ENCODE data around the gene FGF1.

The FGF1 gene

GRCh38 chr5:142655339-142656267 is 30.3 kb downstream of the FGF1 start:
- no peaks in the 10 kb centered on the region for H4K20me1 ChIP-seq (ENCODE audit: insufficient read depth, low read length, poor library complexity, severe bottlenecking)

GRCh38 chr5:142654578-142655058 is 31.3 kb downstream of the FGF1 start:
- Histone ChIP-seq H3K9ac (ENCODE audit: low read depth, low read length, poor library complexity, severe bottlenecking) (no peak overlapping the region), H3K27me3 (ENCODE audit: insufficient read depth, low read length, poor library complexity, severe bottlenecking) (no peaks in the 10 kb centered on the region), H3F3A (ENCODE audit: low read depth) (no peaks in the 10 kb centered on the region), H3K9me2 (replicated peaks; ENCODE audit: low read depth, low read length) (no peaks in the 10 kb centered on the region), H3K79me2 (ENCODE audit: insufficient read depth, low read length) (no peaks in the 10 kb centered on the region), H3K36me3 (ENCODE audit: insufficient read depth, low read length) (no peaks in the 10 kb centered on the region), H3K9me3 (ENCODE audit: insufficient read depth, low read depth, low read length) (no peaks in the 10 kb centered on the region), H2AFZ (ENCODE audit: low read length) (no peak overlapping the region), H3K4me3 (ENCODE audit: low read length, poor library complexity, severe bottlenecking) (no peak overlapping the region), H4K20me1 (ENCODE audit: insufficient read depth, low read length, poor library complexity, severe bottlenecking) (no peaks in the 10 kb centered on the region), H3K4me1 (ENCODE audit: insufficient read depth, low read length, poor library complexity, severe bottlenecking) (no peaks in the 10 kb centered on the region), H3K4me2 (ENCODE audit: low read depth, low read length, poor library complexity, severe bottlenecking) (no peak overlapping the region)
- TF ChIP-seq CTCF (conservative IDR thresholded peaks at IDR 0.05; ENCODE audit: low read length) (no peak; the same call in 1 of the 2 replicates), EZH2phosphoT487 (IDR thresholded peaks at IDR 0.05; ENCODE audit: borderline replicate concordance) (no peak)

More at GRCh38 chr5:142655339-142656267, 30.3 kb downstream of the FGF1 start:
- Histone ChIP-seq H3K36me3 (ENCODE audit: insufficient read depth, low read length) (no peaks in the 10 kb centered on the region), H3K27me3 (ENCODE audit: insufficient read depth, low read length, poor library complexity, severe bottlenecking) (no peaks in the 10 kb centered on the region), H3F3A (ENCODE audit: low read depth) (no peaks in the 10 kb centered on the region), H2AFZ (ENCODE audit: low read length) (peak overlapping the region; percentile 71; the same call in 1 of the 2 replicates), H3K9ac (ENCODE audit: low read depth, low read length, poor library complexity, severe bottlenecking) (no peak overlapping the region), H3K79me2 (ENCODE audit: insufficient read depth, low read length) (no peaks in the 10 kb centered on the region), H3K4me3 (ENCODE audit: low read length, poor library complexity, severe bottlenecking) (no peak overlapping the region), H3K9me3 (ENCODE audit: insufficient read depth, low read depth, low read length) (no peaks in the 10 kb centered on the region), H3K4me2 (ENCODE audit: low read depth, low read length, poor library complexity, severe bottlenecking) (no peak overlapping the region), H3K9me2 (replicated peaks; ENCODE audit: low read depth, low read length) (no peaks in the 10 kb centered on the region), H3K4me1 (ENCODE audit: insufficient read depth, low read length, poor library complexity, severe bottlenecking) (no peaks in the 10 kb centered on the region)
- TF ChIP-seq CTCF (conservative IDR thresholded peaks at IDR 0.05; ENCODE audit: low read length) (peak; percentile 99), EZH2phosphoT487 (IDR thresholded peaks at IDR 0.05; ENCODE audit: borderline replicate concordance) (no peak)

GRCh38 chr5:142653321-142653720 is 32.6 kb downstream of the FGF1 start:
- H3K4me3 ChIP-seq (ENCODE audit: low read length, poor library complexity, severe bottlenecking): no peak overlapping the region
- H2AFZ ChIP-seq (ENCODE audit: low read length): no peak overlapping the region
- no peaks in the 10 kb centered on the region for H3K36me3 ChIP-seq (ENCODE audit: insufficient read depth, low read length)
- no peak overlapping the region for H3K4me2 ChIP-seq (ENCODE audit: low read depth, low read length, poor library complexity, severe bottlenecking)
- H3K79me2 ChIP-seq (ENCODE audit: insufficient read depth, low read length): no peaks in the 10 kb centered on the region
- no peaks in the 10 kb centered on the region for H4K20me1 ChIP-seq (ENCODE audit: insufficient read depth, low read length, poor library complexity, severe bottlenecking)
- H3F3A ChIP-seq (ENCODE audit: low read depth): no peaks in the 10 kb centered on the region
- no peak overlapping the region for H3K9ac ChIP-seq (ENCODE audit: low read depth, low read length, poor library complexity, severe bottlenecking)
- H3K4me1 ChIP-seq (ENCODE audit: insufficient read depth, low read length, poor library complexity, severe bottlenecking): no peaks in the 10 kb centered on the region
- no peaks in the 10 kb centered on the region for H3K9me3 ChIP-seq (ENCODE audit: insufficient read depth, low read depth, low read length)
- TF ChIP-seq CTCF (conservative IDR thresholded peaks at IDR 0.05; ENCODE audit: low read length) (no peak), EZH2phosphoT487 (IDR thresholded peaks at IDR 0.05; ENCODE audit: borderline replicate concordance) (no peak)
- H3K27me3 ChIP-seq (ENCODE audit: insufficient read depth, low read length, poor library complexity, severe bottlenecking): no peaks in the 10 kb centered on the region
- H3K9me2 ChIP-seq (replicated peaks; ENCODE audit: low read depth, low read length): no peaks in the 10 kb centered on the region

Measured in Loucy (cell line).